Hematopoietic multipotent progenitor cell treated with erythropoietin and hydrocortisone succinate and interleukin-3 and kit ligand, for 4 days (in vitro differentiated cells): ENCODE data around the gene STOM.

Source experiments
- DNase-seq: peaks from one replicate; pipeline ENCODE4 v3.0.0-alpha.2; 2015

The STOM gene

DNA sequence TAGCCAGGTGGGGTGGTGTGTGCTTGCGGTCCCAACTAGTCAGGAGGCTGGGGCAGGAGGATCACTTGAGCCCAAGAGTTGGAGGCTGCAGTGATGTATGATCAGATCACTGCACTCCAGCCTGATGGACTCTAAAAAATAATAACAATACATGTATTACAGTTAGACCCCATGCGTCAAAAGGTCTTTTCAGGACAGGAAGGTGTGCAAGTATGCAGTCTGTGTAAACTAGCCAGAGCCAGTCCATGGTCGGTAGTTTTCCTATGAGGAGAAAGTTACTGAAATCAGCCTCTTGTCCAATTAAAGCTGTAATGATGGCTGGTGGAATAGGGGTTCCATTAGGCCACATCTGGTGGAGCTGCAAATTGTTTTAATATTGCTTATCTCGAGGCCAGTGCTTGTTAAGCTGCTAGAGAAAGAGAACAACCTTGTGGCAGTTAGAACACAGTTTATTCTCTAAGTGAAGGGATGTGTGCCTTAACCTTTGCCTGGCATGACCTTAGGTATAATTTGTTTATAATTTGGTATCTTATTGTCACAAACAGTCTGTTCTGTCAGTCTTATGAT, 1.5 kb upstream of the STOM start:
- peak; percentile 68 for DNase-seq

DNA sequence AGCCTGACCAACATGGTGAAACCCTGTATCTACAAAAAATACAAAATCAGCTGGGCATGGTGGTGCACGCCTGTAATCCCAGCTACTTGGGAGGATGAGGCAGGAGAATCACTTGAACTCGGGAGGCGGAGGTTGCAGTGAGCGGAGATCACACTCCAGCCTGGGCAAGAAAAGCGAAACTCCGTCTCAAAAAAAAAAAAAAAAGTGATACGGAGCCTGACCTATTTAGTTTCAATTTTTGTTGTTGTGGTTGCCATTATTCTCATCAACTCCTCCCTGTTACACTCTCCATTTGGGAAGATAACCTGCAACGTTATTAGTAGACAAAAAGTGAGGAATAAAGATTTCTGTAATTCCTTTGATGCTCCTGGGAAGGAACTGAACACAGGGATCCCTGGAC, 1.3 kb downstream of the STOM start:
- no peak for DNase-seq

DNA sequence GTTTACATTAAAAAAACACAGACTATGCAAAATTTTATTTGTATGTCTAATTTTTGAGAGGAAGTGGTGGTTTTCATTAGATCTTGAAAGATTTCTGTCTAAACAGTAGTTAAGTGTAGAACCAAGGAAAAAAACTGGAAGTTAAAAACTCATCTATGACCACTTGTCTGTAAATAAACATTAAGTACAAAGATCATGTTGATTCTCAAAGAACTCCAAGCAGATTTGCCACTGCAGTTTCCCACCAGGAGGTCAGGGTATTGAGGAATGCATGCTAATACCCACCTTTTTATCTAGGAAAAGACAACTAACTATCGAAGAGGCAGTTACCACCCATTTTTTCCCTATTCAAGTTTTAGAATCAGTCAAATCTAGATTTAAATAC, 1.9 kb downstream of the STOM start:
- no peak for DNase-seq

DNA sequence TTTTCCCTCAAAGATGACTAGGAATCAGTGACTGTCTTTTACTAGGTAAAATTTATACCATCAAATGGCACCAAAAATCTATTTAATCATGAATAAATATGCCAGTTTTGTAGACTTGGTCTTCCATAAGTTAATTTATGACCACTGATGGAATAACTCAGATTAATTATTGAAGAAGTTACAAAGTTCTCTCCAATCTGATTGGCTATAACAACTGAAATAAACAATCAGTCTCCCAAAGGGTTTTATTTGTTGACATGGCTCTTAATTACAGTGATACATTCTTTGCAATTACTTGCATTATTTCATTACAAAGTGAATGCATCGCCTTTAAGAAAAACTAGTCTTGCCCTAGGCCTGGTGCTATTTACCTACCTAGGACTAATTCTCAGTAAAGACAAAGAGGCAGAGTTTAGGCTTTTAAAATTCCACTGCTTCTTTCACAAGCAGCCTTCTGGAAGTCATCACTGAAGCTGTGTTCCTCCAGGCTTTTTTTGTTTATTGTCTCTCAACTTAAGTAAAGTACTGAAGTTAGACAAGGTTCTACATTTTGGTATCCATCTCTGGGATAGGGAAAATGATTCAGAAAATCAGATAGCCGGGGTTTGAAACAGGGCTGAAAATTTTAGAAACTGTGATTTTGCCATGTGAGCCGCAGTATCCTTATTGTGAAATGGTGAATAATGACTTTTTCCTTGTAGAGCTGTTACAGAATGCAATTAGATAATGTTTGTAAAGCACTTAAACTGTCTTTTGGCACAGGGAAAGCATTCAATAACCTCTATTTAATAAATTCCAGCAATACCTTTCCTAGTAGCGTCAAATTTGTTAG, 2.5 kb downstream of the STOM start:
- no peak for DNase-seq

DNA sequence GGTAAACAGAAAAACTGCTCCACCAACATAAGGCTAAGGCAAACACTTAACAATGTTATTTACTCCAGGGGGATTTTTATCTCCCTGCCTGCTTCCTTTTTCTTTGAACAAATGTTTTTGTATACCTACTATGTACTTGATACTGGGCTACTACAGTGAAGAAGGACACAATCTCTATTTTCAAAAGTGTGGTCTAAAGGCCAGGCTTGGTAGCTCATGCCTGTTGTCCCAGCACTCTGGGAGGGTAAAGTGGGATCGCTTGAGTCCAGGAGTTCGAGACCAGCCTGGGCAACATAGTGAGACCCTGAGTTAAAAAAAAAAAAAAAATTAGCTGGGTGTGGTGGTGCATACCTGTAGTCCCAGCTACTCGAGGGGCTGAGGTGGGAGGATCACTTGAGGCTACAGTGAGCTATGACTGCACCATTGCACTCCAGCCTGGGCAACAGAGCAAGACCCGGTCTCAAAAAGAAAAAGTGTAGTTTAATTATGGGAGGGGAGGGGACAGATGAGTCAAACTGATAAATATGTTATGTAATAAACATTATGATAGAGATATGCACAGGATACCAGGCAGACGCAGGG, 3.3 kb downstream of the STOM start:
- DNase-seq = no peak

DNA sequence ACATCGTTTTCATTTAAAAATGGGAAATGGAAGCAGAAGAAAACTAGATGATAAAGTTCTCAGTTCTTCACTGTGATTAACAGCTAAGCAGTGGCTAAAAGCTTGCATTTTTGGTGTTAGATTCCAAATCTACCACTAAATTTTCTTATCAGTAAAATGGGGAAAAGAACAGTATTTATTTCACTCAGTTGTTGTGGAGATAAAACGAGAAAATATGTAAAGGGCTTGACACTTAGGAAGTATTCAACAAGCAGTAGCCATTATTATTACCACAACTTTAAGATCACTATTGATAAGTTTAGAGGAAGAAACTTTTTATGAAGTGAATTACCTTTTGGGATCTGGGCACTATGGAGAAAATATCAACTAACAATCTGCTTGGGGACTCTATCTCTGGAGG, 4.5 kb downstream of the STOM start:
- peak; percentile 55 for DNase-seq

DNA sequence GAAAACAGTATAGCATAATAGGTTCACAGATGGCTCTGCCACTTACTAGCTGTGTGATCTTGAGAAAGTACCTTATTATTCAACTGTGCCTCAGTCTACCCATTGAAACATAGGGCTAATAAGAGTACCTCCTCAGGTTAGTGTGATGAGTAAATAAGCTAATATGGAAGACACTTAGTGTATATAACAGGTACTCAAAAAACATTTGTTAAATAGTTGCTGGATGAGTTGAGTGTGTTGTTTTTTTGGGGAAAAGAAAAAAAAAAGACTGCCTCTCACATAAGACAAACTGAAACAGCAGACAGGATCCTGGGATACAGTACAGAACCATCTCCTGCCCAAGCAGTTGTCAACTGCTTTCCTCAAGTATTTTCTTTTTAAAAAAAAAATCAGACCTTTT, 5.2 kb downstream of the STOM start:
- no peak for DNase-seq

DNA sequence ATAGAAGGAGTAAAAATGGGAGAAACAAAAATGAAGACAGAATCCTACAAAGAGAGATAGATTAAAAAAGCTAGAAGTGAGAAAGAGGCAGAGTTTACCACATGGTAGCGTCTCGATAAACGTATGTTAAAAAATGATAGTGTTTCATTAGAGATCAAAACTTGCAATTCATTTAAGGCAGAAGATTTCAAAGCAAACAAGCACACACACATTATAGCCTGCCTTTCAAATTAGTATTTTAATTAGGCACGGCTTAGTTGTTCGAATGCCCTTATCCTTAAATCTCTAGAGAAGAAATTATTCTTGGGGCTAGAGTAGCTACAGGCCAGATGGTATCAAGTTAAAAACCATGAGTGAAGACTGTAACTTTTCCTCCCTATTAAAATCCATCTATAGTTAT, 6.0 kb downstream of the STOM start:
- no peak for DNase-seq

DNA sequence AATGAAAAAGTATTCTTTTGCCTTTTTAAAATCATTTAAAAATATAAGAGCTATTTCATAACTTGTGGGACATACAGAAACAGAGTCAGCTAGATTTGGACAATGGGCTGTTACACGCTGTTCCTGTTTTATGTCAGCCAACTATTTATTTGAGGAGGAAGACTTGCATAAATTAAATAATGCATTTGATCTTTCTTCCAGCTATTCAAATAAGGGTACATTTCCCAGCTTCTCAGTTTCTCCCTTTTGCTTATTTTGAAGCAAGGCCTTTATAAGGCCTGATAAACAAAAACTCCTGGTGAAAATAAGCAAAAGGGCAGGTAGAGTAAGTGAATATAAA, 6.5 kb downstream of the STOM start:
- no peak for DNase-seq

DNA sequence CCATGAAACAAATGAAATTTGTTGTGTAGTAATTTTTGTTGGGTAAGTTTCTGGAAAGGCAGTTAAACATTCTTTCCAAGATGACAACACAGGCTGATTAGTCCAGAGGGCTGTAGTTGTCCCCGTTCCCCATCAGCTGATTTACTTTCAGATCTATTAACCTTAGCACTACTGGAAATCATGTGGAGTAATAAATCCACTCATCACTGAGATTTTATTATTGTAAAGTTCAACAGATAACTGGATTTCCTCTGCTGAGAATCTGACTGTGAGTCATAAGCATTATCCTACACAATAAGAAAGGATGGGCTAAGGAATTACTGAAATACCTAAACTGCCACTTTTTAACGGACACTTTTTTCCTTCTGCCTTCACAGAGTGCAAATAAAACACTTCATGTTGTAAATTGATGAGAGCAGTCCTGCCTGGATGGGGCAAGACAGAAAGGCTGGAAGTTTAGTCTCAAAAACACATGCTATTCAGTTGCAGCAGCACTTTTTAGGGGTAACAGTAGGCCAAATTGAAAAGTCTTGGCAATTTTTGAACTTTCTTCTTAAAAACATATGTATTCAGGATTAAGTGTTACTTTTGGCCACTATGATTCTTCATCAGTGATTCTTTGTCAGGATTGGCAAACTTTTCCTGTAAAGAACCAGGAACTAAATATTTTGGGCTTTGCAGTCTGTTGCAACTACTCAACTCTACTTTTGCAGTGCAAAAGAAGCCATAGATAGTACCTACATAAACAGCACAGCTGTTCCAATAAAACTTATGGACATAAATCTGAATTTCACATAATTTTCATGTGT, 7.0 kb downstream of the STOM start:
- DNase-seq = no peak

DNA sequence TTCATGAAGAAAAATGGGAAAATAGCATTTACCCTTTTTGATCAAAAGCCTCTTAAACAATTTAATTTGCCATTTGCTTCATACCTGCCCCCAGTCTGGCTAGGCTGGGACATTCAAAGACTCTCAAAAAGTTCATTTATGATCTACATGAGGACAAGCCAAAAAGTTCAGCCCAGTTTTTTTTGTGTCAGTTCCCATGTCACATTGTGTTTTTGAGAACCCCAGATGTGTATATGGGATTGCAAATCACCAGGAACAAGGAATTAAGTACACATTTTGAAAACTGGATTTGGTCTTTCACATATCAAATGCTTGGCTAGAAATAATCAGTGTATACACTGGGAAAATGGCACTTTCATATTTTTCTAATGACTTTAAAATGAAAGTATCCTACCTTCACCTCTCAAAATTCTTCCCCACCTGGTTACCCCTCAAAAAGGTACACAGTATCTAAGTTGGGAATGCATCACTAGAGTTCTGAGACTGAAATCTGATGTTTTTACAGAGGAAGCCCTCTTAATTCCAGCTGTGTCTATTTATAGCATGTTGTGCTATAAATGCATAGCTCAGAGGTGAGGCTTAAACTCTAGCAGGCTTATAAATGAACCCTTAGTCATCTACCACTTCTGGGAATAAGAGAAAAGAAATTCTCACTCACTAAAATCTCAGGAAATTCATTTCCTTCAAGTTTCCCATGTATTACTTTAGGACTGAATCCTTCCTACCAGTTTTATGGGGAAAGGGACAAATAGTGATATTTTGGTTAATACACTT, 9.3 kb downstream of the STOM start:
- no peak for DNase-seq

DNA sequence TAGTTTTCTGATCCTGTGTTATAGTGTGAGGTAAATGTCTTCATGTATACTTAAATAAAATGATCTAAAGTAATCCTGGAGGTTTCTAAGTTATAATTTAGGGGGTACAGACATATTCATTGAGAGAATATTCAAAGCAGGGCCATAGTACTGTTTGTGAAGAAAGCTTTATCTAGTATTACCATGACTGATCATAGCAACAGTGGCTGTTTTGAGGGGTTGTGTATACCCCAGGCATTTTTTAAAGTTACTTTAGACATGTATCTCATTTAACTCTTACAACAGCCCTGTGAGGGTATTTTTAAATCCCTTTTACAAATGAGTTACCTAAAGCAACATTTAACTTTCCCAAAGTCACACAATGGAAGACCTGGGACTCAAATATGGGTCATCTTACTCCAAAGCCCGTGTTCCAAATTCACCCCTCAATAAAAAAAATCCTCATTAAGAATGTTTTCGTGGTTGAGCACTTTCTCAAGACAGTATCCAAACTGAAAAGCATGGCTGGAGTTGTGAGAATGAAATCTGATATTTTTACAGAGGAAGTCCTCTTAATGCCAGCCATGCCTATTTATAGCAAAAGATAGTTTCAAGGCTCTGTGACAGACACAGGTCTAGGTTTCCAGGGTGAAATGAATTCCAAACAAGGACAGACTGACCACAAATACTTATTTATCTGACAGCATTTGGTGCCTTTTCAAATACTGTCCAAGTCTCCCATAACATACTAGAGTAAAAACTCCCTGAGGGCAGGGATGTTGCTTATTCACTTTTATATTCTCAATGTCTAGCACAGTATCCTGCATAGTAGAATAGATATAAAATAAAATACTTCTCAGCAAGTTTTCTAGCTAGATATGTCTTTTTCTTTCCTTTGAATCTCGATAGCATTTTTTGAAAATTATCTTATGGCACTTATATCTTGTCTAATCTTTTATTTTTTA, 10.4 kb downstream of the STOM start:
- DNase-seq = peak; percentile 42

DNA sequence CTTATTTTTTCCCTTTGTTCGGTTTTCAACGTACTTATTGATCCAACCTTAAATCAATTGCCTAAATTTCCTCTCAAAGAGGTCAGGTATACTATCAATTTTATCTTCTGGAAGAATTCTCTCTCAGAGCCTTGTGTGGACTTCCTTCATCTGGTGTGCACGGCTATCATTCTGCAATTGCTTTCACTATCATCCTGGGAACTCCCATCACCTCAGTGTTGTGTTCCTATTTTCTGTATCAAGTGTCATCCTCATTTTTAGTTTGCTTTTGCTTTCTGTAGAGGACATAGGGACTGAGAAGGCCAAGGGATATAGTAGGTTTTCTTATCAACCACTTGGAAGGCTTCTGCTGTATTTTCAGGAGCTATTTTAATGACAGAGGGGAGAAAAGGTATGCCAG, 11.3 kb downstream of the STOM start:
- no peak for DNase-seq

DNA sequence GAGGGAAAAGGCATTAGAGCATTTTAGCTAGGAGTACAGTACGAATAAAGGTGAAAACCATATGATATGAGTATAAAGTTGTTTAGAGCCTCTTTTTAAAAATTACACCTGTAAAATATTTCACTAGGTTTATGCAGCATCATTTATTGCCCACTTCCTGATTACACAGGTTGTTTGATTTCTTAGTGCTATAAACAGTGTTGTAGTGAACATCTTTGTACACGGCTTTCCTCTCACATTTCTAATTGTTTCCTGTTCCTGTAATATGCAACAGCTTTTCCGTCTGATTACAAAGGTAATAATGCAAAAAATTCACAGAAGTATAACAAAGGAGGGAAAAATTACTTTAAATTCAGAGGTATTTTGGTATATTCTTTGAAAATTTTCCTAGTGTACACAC, 13.0 kb downstream of the STOM start:
- DNase-seq = no peak

DNA sequence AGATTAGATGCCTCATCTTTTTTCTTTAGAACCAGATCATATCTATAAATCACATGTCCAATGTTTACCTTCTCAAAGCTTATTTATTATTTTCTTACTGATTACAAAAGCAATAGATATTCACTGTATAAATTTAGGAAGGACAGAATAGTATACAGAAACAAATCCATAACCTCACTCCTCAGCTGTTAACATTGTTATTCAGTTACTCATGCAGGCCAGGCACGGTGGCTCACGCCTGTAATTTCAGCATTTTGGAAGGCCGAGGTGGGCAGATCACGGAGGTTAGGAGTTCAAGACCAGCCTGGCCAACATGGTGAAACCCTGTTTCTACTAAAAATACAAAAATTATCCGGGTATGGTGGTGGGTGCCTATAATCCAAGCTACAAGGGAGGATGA, 15.3 kb downstream of the STOM start:
- DNase-seq = no peak

DNA sequence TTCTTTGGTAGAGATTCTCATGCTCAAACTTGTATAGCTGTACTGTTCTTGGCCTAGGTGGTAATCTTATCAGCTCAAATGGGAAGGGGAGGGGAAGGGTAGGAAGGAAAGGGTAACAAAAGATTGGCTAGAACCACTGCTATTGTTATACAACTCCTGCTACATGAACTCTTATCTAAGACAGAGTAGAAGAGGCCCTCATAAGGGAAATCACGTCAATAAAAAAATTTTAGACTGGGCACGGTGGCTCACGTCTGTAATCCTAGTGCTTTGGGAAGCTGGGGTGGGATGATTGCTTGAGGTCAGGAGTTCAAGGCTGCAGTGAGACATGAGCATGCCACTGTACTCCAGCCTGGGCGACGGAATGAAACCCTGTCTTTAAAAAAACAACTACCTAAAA, 15.9 kb downstream of the STOM start:
- peak; percentile 82 for DNase-seq

DNA sequence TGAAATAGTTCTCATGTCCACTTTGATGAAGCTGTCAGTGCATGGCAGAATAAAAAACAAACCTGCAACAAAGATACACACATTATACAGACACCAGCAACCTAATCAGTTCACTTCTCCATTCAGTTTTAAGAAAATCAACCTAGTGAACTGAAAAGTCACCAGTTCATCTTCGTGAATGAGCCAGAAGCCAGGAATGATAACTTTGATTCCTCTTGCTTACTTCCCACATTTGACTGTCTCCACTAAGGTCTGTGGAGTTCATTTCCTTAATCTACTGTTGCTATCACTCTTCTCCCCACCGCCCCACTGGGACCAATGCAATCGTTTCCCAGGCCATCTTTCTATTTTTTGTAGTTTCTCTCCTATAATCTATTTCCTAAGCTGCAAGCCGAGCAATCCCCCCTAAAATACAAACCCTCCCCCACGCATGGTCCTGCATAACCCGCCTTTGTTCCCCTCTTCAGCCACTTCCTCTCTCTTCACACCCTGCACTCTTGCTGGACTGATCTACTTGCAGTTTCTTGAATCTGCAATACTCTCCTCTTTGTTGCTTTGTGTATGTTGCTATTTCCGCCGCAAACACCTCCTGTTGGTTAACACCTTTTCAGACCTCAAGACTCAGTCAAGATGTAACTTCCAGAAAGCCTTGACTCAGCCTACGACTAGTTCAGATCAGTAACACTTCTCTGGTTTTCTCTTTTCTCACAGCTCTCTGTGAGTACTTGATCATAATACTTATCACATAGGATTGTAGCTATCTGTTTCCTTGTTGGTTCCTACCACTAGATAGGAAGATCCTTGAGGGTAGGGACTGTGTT, 16.6 kb downstream of the STOM start:
- DNase-seq = peak; percentile 58

DNA sequence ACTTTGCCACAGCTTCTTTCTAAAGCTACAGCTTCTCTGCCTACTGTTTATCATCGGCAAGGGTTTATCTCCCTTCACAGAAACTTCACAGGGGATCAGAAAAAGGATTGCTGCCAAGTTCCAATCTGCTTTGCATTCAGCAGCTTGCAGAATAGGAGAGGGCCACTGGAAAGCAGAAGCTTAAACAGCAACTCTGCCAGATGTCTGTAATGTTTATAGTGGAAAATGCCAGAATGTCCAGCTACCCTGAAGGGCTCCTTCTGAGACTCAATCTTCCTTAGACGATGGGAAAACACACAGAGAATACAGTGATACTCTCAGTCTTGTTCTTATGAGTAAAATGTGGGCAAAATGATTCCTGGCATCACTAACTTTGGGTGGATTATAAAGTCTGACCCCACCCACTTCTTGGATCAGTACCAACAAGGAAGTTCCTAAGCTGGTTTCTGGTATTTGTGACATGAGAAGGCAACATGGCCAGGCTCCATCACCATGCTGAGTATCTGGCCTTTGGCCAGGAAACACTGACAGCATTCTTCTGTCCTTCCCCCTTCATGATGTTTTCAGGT, 19.0 kb downstream of the STOM start:
- peak; percentile 93 for DNase-seq

DNA sequence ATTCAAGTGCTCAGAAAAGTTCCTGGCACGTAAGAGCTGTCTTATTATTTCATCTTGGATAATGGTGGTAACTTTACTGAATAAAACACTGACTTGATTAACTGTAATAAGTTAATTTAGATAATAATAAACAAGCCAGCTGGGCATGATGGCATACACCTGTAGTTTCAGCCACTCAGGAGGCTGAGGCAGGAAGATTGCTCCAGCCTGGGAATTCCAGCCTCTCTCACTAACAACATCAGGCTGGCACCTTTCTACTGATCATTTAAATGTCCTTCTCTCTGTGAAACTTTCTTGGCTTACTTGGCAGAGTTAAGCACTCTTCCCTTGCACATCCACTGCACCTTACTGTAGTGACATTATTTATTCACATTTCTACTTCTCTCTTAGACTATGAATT, 20.0 kb downstream of the STOM start:
- no peak for DNase-seq

DNA sequence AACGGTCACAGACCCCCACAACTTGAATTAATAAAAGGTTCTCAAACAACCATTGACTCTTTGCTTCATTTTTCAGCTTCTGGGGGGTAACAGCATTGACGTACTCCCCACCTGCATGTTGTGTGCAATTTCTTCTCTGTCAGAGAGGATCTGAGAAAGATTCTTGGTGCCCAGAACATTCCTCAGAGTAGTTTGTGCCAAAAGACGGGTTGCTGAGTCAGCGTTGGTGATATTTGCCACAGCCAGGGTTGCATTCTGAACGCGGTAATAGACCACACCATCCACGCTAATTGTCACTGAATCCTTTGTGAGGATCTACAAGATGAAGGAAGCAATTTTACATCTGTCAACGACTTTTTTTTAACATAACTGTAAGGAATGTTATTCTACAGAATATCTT, 21.0 kb downstream of the STOM start:
- DNase-seq = no peak

DNA sequence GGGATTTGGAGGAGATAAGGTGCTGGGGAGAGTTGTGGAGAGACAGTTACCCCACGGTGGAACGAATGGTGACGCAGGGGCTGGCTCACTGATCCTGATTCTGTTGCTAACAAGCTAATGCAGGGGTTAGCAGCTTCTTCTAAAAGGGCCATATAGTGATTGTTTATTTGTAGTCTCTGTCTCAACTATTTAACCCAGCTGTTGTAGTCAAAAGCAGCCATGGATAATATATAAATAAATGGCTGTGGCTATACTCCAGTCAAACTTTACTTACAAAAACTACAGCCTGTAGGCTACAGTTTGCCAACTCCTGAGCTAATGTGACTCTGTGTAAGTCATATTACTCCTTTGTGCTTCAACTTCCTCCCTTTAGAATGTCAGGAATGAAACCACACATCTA, 21.8 kb downstream of the STOM start:
- no peak for DNase-seq
